PC-9 (cell line): ENCODE data around the gene RNASE7.

Experiments used
- CTCF ChIP-seq: fragments of 200-600 bp; sonication (generic); conservative IDR thresholded peaks from 2 replicates; pipeline ENCODE4 v1.6.1; 2017; ENCODE audit warnings: mixed run types, antibody characterized with exemption, mild to moderate bottlenecking, moderate library complexity
- EZH2 ChIP-seq: fragments of 200-600 bp; sonication (generic); IDR thresholded peaks from 2 replicates; pipeline ENCODE4 v1.8.0; 2017; ENCODE audit warnings: antibody characterized with exemption, low read depth

GRCh38 chr14:21066882-21067502 lies 24.8 kb downstream of the RNASE7 start:
- TF ChIP-seq CTCF: peak; percentile 36; the same call in 1 of the 2 replicates
- no peak for TF ChIP-seq EZH2
